Measurements from ENCODE around the gene RGS2. TPM values are rescaled to one million over a fixed set of nuclear protein-coding genes. Genes with fewer than 3 reads are reported as not detected.

The RGS2 gene
- total RNA-seq, 1 donor from 2014 or later: 63.8 TPM

- Histone ChIP-seq H3K9me3 (no peaks in the 10 kb centered on the region), H3K4me1 (no peaks in the 10 kb centered on the region), H3K27me3 (ENCODE audit: low read depth) (no peaks in the 10 kb centered on the region), H3K36me3 (no peaks in the 10 kb centered on the region), H3K4me3 (no peak overlapping the region), H3K27ac (no peak overlapping the region)
- ATAC-seq (no peak), DNase-seq (no peak)
- intact Hi-C loops (cut with DNase I): no loop called here
- TF ChIP-seq CTCF (IDR thresholded peaks at IDR 0.05): no peak
Observed at GRCh38 chr1:192794768-192795035, 14.1 kb upstream of the RGS2 start.

- ATAC-seq: no peak
Observed at GRCh38 chr1:192795916-192796618, 12.8 kb upstream of the RGS2 start.

GRCh38 chr1:192797143-192797542 lies 11.7 kb upstream of the RGS2 start:
- H3K27me3 ChIP-seq (ENCODE audit: low read depth): no peaks in the 10 kb centered on the region
- no peaks in the 10 kb centered on the region for H3K9me3 ChIP-seq
- H3K27ac ChIP-seq: no peak overlapping the region
- no peaks in the 10 kb centered on the region for H3K4me1 ChIP-seq
- intact Hi-C loops (cut with DNase I): no loop called here
- no peak overlapping the region for H3K4me3 ChIP-seq
- H3K36me3 ChIP-seq: no peaks in the 10 kb centered on the region
- ATAC-seq: no peak
- DNase-seq: no peak
- TF ChIP-seq CTCF (IDR thresholded peaks at IDR 0.05): no peak

More at GRCh38 chr1:192795916-192796618, 12.8 kb upstream of the RGS2 start:
- no peak for TF ChIP-seq CTCF (IDR thresholded peaks at IDR 0.05)
- H3K9me3 ChIP-seq: no peaks in the 10 kb centered on the region
- no peak overlapping the region for H3K27ac ChIP-seq
- intact Hi-C loops (cut with DNase I): no loop called here
- no peaks in the 10 kb centered on the region for H3K27me3 ChIP-seq (ENCODE audit: low read depth)
- H3K36me3 ChIP-seq: no peaks in the 10 kb centered on the region
- H3K4me1 ChIP-seq: no peaks in the 10 kb centered on the region
- no peak for DNase-seq
- H3K4me3 ChIP-seq: no peak overlapping the region

DNA sequence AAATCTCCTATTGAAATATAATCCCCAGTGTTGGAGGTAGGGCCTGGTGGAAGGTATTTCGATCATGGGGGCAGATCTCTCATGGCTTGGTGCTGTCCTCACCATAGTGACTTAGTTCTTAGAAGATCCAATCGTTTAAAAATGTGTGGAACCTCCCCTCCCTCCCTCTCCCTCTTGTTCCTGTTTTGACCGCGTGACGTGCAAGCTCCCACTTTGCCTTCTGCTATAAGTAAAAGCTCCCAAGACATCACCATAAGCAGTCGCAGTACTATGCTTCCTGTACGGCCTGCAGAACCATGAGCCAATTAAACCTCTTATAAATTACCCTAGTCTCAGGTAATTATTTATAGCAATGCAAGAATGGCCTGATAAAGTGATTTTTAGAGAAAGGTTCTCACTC lies 10.9 kb upstream of the RGS2 start:
- peak in 1 of 2 donors; percentile 30 for ATAC-seq
- intact Hi-C loops (cut with DNase I): no loop called here

DNA sequence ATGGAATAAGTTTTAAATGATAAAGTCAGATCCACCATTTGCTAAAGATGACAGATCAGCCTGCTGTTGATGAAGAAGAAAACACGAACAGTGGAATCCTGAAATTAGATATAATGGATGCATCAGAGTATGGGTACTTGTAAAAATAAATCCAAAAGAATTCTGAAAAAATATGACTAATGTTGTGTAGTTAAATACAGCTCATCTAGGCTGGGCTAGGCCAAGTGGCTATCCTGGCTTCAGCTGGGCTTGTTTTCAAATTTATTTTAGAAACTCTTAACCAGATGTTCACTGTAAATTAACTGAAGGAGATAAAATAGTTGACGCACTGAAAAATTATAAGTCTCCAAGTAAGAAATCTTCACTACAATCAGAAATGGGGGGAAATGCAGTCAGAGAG lies 7.4 kb upstream of the RGS2 start:
- peaks cover 7% of the 10 kb centered on the region for H3K4me1 ChIP-seq
- H3K36me3 ChIP-seq: no peaks in the 10 kb centered on the region
- DNase-seq (no peak), ATAC-seq (no peak)
- H3K27ac ChIP-seq: no peak overlapping the region
- no peak overlapping the region for H3K4me3 ChIP-seq
- intact Hi-C loops (cut with DNase I): no loop called here
- TF ChIP-seq CTCF (IDR thresholded peaks at IDR 0.05): no peak
- H3K27me3 ChIP-seq (ENCODE audit: low read depth): no peaks in the 10 kb centered on the region
- no peaks in the 10 kb centered on the region for H3K9me3 ChIP-seq

More for the DNA sequence above, 10.9 kb upstream of the RGS2 start:
- H3K27me3 ChIP-seq (ENCODE audit: low read depth): no peaks in the 10 kb centered on the region
- no peaks in the 10 kb centered on the region for H3K9me3 ChIP-seq
- no peak overlapping the region for H3K4me3 ChIP-seq
- TF ChIP-seq CTCF (IDR thresholded peaks at IDR 0.05): no peak
- H3K27ac ChIP-seq: no peak overlapping the region
- H3K4me1 ChIP-seq: no peaks in the 10 kb centered on the region
- DNase-seq: no peak
- H3K36me3 ChIP-seq: no peaks in the 10 kb centered on the region

All from lower lobe of right lung (tissue), 2 donors.